Measurements from ENCODE around the gene HDAC11. TPM values are rescaled to one million over a fixed set of nuclear protein-coding genes. Genes with fewer than 3 reads are reported as not detected.
A peak's percentile ranks its signal among the peaks of the same experiment; 100 is the strongest.

HDAC11 gene
- total RNA-seq, 1 experiment from 2014 or later: 13.4 TPM

- no peaks in the 10 kb centered on the region for H3K27me3 ChIP-seq
- H3K36me3 ChIP-seq: no peaks in the 10 kb centered on the region
- H3K9me3 ChIP-seq: no peaks in the 10 kb centered on the region
- no peak for DNase-seq
- no peak overlapping the region for H3K4me3 ChIP-seq
These were observed 45.0 kb downstream of the HDAC11 start for GRCh38 chr3:13524979-13525669.

GRCh38 chr3:13525827-13526625, 45.9 kb downstream of the HDAC11 start:
- H3K36me3 ChIP-seq: no peaks in the 10 kb centered on the region
- H3K27me3 ChIP-seq: no peaks in the 10 kb centered on the region
- H3K9me3 ChIP-seq: no peaks in the 10 kb centered on the region
- H3K4me3 ChIP-seq: no peak overlapping the region
- DNase-seq: no peak

DNA sequence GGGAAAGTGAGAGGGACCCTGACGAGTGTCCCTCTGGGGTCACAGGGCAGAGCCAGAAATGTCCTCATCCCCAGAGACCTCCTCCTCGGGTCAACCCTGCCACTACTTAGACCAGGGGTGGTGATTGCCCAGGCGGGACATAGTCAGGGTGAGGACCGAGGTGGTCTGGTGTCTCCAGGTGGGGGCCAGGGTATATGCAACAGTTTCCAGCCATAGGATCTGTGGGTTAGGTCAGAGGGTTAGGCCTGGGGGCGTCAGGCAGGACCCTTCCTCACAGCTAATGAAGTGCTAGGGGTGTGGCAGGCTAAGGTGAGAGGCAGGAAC, 46.5 kb downstream of the HDAC11 start:
- Histone ChIP-seq H3K4me3 (no peak overlapping the region), H3K36me3 (no peaks in the 10 kb centered on the region), H3K27me3 (no peaks in the 10 kb centered on the region), H3K9me3 (no peaks in the 10 kb centered on the region)
- no peak for DNase-seq

- H3K36me3 ChIP-seq: no peaks in the 10 kb centered on the region
- no peak overlapping the region for H3K4me3 ChIP-seq
- no peak for DNase-seq
- no peaks in the 10 kb centered on the region for H3K9me3 ChIP-seq
- H3K27me3 ChIP-seq: no peaks in the 10 kb centered on the region
These were observed 48.2 kb downstream of the HDAC11 start for GRCh38 chr3:13528217-13528867.

- no peaks in the 10 kb centered on the region for H3K27me3 ChIP-seq
- no peaks in the 10 kb centered on the region for H3K9me3 ChIP-seq
- H3K36me3 ChIP-seq: no peaks in the 10 kb centered on the region
- no peak overlapping the region for H3K4me3 ChIP-seq
- DNase-seq: no peak
These were observed 49.3 kb downstream of the HDAC11 start for GRCh38 chr3:13529196-13530112.

GRCh38 chr3:13530241-13531009, 50.3 kb downstream of the HDAC11 start:
- DNase-seq: no peak
- no peaks in the 10 kb centered on the region for H3K36me3 ChIP-seq
- H3K9me3 ChIP-seq: no peaks in the 10 kb centered on the region

GRCh38 chr3:13532085-13532484, 52.0 kb downstream of the HDAC11 start:
- Histone ChIP-seq H3K27me3 (no peaks in the 10 kb centered on the region), H3K36me3 (no peaks in the 10 kb centered on the region), H3K9me3 (no peaks in the 10 kb centered on the region), H3K4me3 (no peak overlapping the region)
- DNase-seq: no peak

More at GRCh38 chr3:13530241-13531009, 50.3 kb downstream of the HDAC11 start:
- no peaks in the 10 kb centered on the region for H3K27me3 ChIP-seq
- H3K4me3 ChIP-seq: no peak overlapping the region

DNA sequence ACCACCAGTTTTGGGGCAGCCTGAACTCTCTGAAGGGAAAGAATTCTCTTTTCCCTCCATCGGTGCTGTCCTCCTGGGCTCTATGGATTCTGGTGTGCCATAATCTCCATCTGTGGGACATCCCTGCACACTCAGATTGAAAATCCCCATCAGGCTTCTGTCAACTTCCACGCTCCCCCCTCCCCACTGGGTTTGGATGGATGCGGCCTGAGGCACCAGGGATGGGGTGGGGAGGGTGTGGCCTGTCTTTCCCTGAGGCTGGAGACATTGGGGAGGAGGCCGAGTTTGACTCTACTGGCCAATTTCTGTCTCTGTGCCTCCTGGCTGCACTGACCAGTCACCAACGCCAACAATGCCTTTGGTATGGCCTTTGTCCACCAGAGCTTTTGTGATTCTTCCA, 52.5 kb downstream of the HDAC11 start:
- no peak overlapping the region for H3K4me3 ChIP-seq
- H3K36me3 ChIP-seq: no peaks in the 10 kb centered on the region
- no peak for DNase-seq
- no peaks in the 10 kb centered on the region for H3K9me3 ChIP-seq
- H3K27me3 ChIP-seq: no peaks in the 10 kb centered on the region

DNA sequence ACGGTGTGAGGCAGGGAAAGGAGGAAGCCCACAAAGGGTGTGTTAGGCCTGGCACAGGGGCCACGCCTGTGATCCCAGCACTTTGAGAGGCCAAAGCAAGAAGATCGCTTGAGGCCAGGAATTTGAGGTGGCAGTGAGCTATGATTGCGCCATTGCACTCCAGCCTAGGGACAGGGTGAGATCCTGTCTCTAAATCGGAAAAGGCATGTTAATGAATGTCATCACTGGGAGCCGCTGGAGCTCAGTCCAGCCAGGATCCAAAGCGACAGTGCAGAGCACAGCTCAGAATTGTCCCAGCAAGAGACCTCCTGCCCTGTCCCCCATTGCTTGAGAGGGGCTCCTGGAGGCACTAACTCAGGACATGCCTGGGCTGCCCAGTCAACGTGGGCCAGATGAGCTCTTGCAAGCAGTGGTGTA, 53.8 kb downstream of the HDAC11 start:
- no peaks in the 10 kb centered on the region for H3K36me3 ChIP-seq
- H3K9me3 ChIP-seq: no peaks in the 10 kb centered on the region
- no peaks in the 10 kb centered on the region for H3K27me3 ChIP-seq
- no peak overlapping the region for H3K4me3 ChIP-seq
- no peak for DNase-seq

DNA sequence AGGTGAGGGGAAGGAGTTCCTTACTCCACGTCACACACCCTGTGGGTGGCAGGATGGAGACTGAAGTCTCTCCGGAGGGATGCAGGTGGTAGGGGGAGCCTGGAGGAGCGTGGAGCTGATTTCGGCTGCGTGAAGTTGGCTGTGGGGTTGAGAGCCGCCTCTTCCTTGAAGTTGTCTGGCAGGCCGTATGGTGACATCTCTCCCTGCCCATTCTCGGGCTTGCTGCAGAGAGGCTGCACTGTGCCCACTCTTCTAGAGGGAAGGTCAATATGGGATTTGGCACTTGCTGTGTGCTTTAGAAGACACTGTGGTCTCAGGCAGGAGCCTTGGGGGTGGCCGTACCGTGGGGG, 55.4 kb downstream of the HDAC11 start:
- H3K27me3 ChIP-seq: no peaks in the 10 kb centered on the region
- no peak overlapping the region for H3K4me3 ChIP-seq

DNA sequence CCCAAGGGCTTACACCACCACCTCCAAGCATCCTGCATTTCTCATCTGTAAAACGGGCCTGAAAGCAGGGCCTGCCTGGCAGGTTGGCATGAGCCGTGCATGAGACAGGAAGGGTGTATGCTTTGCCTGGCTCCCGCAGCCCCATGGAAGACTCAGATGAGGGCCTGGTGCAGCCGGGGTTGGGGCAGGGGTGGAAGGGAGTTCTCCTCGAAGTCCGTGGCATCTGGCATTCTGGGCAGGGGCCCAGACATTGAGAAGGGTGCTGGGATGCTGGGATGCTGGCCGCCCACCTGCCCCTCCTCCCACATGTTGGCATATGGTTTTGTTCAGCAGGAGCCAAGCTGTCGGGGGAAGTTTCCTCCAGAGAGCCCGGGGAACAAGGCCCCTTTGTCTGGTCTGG, 55.8 kb downstream of the HDAC11 start:
- no peak overlapping the region for H3K4me3 ChIP-seq
- H3K9me3 ChIP-seq: no peaks in the 10 kb centered on the region
- peak; percentile 31 for DNase-seq
- H3K27me3 ChIP-seq: no peaks in the 10 kb centered on the region
- no peaks in the 10 kb centered on the region for H3K36me3 ChIP-seq

More for the DNA sequence above, 55.4 kb downstream of the HDAC11 start:
- no peak for DNase-seq
- no peaks in the 10 kb centered on the region for H3K9me3 ChIP-seq
- no peaks in the 10 kb centered on the region for H3K36me3 ChIP-seq

GRCh38 chr3:13536432-13536831, 56.3 kb downstream of the HDAC11 start:
- H3K36me3 ChIP-seq: no peaks in the 10 kb centered on the region
- DNase-seq: no peak
- no peak overlapping the region for H3K4me3 ChIP-seq
- no peaks in the 10 kb centered on the region for H3K27me3 ChIP-seq
- H3K9me3 ChIP-seq: no peaks in the 10 kb centered on the region

DNA sequence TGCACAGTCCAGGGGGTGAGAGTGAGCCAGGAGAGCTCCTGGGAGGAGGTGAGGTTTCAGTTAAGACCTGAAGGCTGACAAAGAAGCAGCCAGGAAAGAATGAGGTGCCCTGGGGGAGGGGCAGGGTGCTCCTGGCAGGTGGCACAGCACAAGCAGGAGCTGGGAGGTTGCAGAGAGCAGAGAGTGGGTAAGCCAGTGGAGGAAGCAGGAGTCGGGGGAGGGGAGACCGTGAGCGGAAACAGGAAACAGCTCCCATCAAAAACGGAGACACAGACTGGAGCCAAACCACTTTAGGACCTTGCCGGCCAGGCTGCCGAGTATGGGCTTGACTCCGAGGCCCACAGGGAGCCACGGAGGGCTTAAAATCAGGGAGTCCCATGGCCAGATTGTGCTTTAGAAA, 56.7 kb downstream of the HDAC11 start:
- Histone ChIP-seq H3K27me3 (no peaks in the 10 kb centered on the region), H3K4me3 (no peak overlapping the region), H3K9me3 (0 out of 2 replicates have a peak, but pooled peaks cover 2% of the 10 kb centered on the region), H3K36me3 (no peaks in the 10 kb centered on the region)
- DNase-seq: no peak

- 0 out of 2 replicates have a peak, but pooled peaks cover 2% of the 10 kb centered on the region for H3K9me3 ChIP-seq
- DNase-seq: no peak
- H3K4me3 ChIP-seq: no peak overlapping the region
These were observed 57.3 kb downstream of the HDAC11 start for GRCh38 chr3:13537244-13537908.

GRCh38 chr3:13537909-13538296, 57.8 kb downstream of the HDAC11 start:
- peak; percentile 86 for DNase-seq
- Histone ChIP-seq H3K4me3 (no peak overlapping the region), H3K27me3 (no peaks in the 10 kb centered on the region), H3K36me3 (no peaks in the 10 kb centered on the region), H3K9me3 (0 out of 2 replicates have a peak, but pooled peaks cover 2% of the 10 kb centered on the region)

More at GRCh38 chr3:13537244-13537908, 57.3 kb downstream of the HDAC11 start:
- H3K36me3 ChIP-seq: no peaks in the 10 kb centered on the region
- H3K27me3 ChIP-seq: no peaks in the 10 kb centered on the region

Measured in MG63 (cell line).